Activated naive CD4-positive, alpha-beta T cell treated with anti-CD3 and anti-CD28 coated beads, Interleukin-2, amount 50 U/mL, for 16 hours (primary cell): ENCODE results near the gene FUT2.

Source experiments
- DNase-seq: peaks from one replicate; pipeline ENCODE4 v3.0.0-alpha.2; 2020

Gene FUT2

DNA sequence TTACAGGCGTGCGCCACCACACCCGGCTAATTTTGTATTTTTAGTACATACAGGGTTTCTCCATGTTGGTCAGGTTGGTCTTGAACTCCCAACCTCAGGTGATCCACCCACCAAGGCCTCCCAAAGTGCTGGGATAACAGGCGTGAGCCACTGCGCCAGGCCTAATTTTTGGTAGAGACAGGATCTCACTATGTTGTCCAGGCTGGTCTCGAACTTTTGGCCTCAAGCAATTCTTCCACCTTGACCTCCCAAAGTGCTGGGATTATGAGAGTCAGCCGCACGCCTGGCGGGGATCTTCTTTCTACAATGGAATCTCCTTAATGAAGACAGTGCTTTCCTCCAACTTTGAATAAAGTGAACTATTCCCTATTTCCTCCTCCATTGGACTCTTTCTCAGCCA, 38.9 kb downstream of the FUT2 start:
- DNase-seq: no peak

DNA sequence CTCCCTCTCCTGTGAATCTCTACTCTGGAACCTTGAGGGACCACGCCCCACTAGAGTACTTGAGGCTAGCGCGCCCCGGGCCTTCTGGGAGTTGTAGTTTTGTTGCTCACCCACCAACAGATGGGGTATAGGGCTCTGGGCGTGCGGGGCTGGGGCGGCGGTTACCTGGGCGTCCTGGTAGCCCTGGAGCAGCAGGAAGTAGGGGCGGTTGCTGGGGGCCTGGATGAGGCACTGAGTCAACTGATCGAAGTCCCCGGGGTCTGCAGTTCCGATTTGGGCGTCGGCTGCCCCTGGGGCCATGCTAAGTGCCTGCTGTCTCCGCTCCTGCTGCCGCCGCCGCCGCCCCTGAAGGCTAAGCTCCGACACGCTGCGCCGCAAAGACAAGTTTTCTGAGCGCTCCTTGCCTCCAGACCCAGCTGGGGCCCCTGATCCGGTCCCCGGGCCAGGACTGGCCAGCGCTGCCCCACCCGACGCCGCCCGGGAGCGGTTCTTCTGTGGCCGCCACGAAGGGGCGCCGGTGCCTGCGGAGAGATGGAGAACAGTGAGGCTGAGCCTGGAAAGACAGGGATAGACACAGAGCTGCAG, 39.4 kb downstream of the FUT2 start:
- no peak for DNase-seq

DNA sequence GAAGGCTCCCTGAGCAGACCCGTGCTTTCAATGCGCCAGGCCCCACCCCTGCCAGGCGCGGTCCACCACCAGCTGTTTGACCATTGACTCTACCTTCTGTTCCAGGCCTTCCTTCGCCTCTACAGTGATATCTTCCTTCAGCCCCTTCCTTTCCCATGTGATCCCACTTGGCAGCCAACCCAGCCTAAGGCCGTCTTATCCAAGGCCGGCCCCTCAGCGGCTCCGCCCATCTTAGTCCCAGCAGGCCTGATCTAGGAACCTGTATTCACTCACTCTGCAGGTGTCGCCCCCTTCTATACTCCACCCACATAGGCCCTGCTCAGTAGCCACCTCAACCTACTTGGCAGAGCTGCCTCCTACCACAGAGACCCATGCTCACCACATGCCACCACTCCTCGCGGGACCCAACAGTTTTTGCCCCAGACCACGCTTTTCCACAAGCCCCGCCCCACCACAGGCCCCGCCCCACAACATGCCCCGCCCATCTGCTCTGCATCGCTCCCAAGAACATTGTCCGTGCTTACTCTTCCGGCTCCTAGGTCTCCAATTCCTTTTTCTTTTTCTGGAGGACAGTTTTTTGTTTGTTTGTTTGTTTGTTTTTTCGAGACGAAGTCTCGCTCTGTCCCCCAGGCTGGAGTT, 41.7 kb downstream of the FUT2 start:
- DNase-seq: no peak

DNA sequence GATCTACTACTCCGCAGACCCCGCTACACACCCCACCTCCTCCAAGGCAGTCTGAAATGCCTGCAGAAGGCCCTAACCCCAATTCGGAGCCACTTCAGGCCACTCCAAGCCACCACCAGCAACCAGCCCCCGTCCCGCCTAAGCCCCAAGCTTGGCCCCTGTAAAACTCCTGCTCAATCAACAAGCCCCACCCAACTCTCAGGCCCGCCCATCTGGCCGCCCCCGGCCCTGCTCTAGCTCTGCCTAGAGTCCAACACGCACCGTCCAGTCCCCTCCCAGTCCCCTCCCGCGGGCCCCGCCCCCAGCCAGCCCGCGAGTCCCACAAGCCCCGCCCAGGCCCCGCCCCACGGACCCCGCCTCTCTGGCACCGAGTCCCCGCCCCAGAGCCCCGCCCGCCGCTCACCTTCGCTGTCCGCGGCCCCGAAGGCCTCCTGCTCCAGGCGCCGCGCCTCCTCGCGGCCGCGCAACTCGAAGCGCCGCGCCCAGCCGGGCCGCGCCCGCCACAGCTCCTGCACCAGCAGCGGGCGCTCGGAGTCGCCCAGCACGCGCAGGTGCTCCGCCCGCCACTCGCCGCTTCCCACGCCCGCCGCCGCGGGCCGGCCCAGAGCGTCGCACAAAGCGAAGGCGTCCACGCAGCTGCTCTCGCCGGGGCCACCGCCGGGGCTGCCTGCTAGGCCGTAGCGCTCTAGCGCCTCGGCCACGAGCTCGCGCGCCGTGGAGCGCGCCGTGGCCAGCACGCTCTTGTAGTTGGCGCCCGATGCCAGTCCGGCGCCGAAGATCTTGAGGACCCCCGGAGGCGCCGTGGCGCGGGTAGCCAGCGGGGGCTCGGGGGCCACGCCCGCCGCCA, 43.0 kb downstream of the FUT2 start:
- peak; percentile 90 for DNase-seq

DNA sequence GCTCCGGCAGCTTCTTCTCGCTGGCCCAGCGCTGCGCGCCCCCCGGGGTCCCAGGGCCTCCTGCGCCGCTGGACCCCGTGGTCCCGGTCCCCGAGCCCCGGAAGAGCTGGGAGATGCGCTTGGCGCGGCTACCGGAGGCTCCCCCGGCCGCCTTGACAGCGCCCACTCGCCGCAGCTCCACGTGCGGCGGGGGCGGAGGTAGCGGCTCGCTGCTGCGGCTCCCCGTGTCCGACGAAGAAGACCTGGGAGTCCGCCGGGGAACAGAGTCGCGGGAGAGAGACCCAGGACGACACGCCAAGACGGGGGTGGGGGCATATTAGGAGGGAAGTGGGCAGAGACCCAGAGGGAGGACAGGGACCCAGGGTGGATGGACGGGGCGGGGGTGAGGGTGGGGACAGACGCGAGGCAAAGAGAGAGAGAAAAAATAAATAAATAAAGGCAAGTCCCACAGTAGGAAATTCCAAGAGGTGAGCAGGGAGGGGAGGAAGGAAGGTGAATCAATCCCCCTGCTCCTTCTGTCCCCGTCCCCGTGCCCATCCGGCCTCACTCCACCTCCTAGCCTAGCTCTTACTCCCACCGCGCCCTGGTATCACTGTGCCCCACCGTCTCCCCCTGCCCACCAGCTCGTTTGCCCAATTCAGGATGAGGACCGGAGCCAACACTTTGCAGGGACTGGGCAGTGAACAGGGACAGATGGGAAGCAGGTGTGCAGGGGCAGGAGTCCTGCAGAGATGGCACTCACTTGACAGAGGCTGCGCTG, 43.8 kb downstream of the FUT2 start:
- DNase-seq: no peak

DNA sequence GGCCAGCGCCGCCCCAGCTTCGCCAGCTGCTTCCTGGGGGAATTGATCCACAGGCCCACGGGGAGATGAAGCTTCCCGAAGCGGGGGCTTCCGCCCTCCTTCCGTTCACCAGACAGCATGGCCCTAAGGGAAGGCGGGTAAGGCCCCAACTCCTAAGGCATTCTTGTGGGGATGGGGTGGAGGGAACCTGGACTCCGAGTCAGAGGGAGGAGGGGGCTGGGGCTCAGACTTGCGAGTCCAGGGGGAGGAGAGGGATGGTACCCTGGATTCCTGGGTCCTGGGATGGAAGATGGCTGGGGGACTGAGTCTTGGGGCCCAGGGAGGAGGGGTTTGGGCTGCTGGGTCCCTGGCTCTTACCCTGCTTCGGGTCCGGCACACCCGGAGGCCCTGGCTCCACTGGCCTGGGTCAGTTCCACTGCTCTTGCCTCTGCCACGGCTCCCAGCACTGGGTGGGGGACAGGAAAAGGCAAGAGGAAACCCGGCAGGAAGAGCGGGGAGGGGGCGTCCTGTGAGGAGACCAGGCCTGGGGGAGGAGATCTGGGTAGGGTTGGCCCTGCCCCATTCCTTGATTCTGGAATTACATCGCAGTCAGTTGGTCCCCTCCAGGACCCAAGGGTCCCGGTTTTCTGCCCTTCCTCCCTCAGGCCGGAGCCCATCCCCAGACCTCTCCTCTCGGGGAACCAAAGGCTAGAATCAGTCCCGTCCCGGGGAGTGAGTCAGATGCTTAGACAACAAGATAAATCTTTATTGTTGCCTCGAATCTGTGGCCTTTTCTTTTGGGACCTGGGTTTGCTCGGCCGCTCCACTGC, 44.6 kb downstream of the FUT2 start, which contains the start of gene RASIP1:
Gene RASIP1, minus strand, starts transcription at position 447 of the 809 bp plus-strand sequence. Its CDS starts 328 bp downstream, at position 119.
- DNase-seq: no peak

DNA sequence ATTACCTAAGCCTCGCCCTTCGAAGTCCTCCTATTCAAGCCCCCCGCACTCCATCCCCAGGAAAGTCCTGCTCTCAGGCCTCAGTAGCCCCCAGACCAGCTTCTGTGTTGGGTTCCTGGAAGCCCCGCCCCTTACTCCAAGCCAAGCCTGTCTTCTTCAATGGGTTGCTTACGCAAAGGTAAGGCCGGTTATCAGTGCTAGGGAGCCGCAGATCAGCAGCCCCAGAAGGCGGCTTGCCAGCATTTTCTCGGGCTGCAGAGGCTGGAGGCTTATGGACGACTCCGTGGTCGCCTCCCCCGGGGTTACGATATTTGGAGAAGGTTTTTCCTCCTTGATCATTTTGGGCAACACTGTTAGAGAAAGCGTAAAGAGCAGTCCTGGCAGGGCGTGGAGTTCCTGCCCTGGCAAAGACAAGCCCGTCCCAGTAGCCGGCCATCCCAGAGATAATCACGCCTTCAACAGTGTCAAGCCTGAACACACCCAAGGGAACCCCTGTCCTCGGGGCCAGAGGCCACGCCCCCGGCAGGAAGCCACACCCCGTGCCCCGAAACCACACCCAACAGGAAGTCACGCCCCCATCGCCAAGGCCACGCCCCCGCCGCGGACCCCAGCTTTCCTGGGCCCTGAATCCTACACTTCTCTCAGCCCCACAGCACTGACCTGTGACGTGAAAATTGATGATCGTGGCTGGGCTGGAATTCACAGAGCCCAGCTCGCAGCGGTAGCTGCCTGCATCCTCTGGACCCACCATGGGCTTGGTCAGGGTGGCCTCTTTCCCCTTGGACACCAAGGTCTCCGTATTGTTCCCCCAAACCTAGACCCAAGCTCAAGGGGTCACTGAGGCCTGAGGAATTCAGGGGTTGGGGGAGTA, 45.6 kb downstream of the FUT2 start:
- DNase-seq: no peak

DNA sequence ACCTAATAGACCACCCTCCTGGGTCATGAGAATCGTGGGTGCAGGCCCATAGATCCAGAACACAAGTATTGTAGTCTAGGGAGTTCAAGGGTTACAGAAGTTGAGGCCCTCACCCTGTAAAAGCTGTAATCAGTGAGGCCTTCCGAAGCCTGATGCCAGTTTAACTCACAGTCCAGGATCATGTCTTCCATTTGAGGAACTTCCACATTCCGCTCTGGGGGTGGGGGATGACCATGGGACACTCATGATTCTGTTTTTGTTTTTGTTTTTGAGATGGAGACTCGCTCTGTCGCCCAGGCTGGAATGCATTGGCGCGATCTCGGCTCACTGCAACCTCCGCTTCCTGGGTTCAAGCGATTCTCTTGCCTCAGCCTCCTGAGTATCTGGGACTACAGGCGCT, 46.3 kb downstream of the FUT2 start:
- DNase-seq: no peak

DNA sequence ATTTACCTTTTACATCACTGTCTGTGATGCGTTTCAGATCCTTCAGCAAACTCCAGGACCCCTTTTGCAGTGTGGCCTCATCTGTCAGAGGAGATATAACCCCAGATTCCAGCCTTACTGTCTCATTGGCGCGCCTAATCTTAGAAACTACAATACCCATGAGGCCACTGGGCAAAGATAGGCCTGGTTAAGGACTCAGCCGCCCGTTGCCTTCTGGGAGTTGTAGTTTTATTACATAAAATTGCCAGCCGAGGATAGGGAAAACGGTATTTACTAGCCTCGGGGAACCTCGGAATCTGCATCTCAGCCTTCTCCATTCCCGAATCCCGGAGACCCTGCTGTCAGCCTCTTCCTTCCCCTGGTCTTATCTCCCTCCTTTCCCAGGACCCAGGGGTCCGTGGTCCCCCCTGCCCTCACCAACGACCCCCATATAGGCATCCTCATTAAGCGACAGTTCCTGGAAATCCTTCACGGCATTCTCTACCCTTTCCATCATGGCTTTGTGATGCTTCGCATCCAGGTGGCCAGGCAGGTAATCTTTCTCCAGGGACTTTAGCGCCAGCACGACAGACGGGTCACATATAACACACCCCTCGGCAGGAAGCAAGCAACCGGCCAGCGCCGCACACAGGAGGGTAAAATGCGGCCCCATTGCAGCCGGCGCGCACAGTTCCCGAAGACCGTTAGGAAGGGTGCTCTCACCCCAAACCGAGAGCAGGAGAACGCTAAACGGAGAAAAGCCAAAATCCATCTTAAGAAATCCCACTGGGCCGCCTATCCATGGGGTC, 49.6 kb downstream of the FUT2 start:
- peak; percentile 45 for DNase-seq

DNA sequence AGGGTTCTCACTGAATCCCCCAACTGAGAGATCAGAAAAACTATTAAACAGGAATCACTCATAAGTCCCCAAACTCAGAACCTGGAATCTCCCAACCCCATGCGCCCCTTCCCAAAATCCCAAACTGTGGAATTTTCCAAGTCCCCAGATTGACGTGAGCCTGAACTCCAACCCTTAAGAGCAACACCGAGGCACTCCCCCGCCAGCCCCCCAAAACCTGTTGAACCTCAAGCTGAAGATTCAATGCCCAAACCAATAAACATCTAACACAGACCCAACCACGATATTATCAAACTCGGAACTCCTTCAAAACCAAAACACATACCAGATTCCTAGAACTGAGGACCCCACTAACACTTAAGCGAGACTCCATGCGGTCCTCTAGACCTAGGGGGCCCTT, 50.3 kb downstream of the FUT2 start:
- no peak for DNase-seq

DNA sequence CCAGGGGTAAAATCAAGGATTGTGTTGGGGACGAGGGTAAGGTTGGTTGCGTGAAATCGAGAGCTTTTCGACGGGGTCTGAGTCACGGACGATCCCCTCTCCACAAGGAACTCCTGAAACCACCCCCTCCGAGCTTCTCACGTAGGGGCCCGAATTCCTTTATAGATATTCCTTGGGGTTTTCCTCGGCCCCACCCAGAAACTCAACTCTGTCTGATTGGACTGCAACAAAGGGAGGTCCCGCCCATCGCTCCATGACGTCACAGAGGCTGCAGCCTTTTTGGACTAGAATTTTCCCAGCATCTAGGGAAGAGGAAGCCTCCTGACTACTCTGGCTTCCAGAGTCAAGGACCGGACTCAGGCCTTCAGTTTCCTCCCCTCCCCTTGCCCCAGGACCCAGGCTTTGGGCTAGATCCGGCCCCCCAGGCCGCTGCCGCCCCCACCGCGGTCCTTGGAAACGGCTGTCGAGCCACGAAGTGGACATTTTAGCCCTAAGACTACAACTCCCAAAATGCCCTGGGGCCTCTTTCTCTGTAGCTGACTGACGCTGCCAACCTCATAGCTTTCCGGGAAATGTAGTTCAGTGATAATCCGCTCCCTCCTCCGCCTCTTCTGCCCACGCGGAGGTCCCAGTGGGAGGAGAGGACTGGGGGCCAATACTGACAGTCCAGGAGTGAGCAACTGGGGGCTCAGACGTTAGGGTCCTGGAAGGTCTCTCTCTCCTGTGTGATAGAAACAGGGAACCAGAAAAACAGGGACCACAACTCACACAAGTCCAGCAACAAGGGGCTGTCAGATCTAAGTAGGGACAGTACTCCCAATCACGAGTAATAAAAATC, 51.2 kb downstream of the FUT2 start, which contains the start of gene IZUMO1:
Gene IZUMO1, minus strand, starts transcription at position 172 of the 838 bp plus-strand sequence. CDS start 1,050 bp downstream, outside the sequence.
- DNase-seq: peak; percentile 49

DNA sequence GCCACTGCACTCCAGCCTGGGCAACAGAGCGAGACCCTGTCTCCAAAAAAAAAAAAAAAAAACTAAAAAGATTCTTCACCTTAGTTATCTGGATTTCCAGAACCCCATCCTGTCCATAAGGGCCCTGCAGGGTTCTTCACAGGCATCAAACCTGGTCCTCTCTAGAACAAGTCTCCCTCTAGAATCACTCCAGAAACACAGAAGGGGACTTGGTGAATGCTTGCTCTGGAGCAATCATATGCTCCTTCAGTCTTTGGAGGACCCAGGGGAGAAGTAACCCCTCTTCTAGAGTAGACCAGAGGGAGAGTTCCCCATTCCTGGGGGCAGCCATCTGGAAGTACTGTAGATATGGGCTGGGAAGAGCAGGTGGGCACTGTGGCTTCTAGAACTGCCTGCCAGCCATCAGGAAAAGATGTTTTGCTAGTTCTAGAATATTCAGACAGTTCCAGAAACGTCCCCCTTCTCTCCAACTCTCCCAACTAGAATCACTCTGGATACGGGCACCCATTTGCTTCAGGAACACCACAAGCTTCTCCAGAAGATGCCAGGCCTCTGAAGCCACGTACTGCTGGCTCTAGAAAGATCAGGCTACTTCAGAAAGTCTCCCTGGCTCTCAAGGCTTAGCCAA, 53.9 kb downstream of the FUT2 start:
- no peak for DNase-seq

DNA sequence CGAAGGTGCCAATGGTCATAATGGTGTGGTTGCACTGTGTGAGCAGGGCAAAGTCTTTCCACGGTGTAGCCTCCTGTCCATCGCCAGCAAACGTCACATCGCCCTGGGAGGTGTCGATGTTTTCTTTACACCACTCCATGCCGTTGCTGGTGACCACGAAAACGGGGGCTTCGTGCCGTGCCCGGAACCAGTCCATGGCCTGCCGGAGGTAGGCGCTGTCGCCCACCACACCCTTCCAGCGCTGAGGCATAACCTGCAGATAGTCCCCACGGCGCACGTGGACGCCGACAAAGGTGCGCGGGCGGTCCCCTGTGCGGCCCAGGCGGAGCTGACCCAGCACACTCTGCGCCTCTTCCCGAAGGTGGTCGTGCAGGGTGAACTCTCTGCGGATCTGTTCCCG, 54.6 kb downstream of the FUT2 start:
- no peak for DNase-seq

DNA sequence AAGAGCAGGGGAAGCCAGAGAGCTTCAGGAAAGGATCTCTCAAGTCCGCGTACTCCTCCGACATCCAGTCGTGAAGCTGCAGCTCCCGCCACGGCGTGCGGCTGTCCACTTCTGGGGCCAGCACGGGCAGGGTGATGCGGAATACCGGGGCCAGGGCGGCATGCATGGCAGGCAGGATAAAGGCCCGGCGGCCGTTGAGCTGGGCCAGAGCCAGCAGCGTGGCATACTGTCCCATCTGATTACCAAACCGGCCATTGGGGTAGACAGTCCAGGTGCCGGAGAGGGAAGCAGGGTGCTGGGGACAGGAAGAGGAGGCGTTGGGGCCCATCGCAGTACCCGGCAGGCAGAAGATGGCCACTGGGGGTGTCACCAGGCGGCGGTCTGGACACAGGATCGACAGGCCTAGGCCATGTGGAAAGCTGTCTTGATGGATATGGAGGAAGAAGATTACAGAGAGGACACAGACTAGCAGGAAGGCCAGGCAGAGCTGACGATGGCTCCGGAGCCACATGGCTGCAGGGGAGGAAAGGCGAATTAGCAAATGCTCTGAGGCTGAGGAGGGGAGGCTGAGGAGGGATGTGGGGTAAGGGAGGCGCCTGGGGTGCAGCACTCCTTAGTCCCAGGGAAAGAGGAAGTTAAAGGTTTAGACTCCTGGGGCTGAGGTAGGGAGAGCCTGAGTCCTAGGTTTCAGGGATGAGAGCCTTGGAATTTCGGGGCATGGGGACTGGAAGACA, 55.2 kb downstream of the FUT2 start:
- DNase-seq: no peak

DNA sequence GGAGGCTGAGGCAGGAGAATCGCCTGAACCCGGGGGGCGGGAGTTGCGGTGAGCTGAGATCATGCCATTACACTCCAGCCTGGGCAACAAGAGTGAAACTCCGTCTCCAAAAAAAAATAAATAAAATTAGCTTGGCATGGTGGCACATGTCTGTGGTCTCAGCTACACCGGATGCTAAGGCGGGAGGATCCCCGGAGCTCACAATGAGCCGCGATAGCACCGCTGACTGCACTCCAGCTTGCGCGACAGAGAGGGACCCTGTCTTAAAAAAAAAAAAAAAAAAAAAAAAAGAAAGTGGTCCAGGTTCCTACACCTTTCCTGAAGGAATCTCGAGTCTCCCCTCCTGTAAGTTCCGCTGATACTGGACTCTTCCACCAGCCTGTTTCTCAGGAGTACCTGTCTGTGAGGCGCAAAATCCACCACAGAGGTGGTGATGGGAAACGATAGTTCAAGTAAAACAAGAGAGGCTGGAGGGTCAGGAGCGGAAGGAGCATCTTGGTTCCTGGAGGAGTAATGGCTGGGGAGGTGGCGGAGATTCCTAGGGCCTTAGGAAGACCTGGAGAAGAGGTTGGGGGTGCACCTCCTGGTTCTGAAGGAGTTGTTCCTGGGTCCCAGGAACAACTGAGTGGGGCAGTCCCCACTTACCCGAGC, 56.2 kb downstream of the FUT2 start:
- DNase-seq: no peak

DNA sequence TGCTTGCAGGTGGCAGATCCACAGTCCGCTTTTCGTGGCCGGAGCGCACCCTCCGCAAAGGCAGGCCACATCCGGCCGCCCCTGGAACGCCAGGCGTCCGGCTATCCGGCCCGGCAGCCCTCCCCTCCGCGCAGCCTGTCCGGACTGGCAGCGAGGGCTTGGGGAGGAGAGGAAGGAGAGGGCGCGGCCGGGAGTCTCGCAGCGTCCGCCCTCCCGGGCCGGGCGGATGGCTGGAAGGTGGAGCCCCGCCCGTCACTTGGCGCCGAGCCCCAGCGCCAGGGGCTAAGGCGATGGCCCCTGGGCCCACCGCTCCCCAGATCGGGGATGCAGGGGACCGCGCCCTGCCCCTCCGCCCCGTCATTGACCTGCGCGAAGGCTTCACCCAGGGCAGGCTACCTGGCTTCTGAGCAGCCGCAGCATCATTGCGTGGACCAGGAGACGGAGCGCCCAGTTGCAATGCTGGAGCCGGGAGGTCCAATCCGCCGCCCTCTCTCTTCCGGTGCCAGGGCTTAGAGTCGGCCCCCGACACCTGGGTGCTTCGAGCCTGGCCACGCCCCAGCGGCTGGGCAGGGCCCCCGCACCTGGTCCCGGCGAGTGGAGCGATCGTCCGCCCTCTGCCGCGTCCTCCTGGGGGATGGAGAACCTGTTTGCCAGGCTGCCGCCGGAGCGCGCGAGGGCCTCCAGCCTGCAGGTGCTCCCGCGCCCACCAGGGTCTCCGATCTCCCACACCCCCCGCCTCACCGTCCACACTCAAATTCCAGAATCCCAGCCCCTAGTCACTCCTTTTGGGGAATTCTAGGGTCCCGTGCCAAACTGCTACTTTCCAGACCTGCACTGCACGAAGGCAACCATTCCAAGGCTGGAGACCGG, 57.0 kb downstream of the FUT2 start, which contains the start of gene FUT1:
Gene FUT1, minus strand, starts transcription at position 146 of the 870 bp plus-strand sequence. CDS start 1,360 bp downstream, outside the sequence.
- DNase-seq: peak; percentile 37
